GM21576 (cell line): ENCODE data around the gene COMMD2.

ENCODE experiments used
- ATAC-seq: cut with Tn5 transposase; IDR thresholded peaks from one replicate; pipeline ENCODE4 v1.9.1; 2021; ENCODE audit warnings: mild to moderate bottlenecking, moderate library complexity; ENCODE audit not compliant: unreplicated experiment

COMMD2 gene

GRCh38 chr3:149752051-149752787, at the start of gene COMMD2:
Gene COMMD2 (minus strand): TSS chr3:149752489. CDS start chr3:149752444, 45 bp downstream.
- ATAC-seq, result peak; percentile 98

DNA sequence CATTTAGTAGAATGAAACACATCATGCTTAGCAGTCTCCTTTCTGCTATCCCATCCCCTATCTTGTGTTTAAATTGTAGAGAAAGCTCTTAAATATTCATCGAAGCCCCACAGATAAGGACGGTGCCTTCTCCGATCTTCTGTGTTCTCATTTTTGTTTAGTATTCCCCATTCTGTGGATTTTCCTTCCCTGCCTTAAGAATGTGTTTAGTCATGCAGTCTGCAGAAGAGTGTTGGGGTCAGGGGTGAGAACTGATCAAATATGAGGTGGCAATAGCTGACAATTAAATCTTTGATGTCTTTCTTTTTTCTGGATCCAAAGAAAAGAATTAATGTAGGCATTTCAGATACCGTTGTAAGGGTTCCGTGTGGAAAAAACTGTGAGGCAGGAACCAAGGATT, 49.4 kb upstream of the COMMD2 start:
- ATAC-seq, result no peak

DNA sequence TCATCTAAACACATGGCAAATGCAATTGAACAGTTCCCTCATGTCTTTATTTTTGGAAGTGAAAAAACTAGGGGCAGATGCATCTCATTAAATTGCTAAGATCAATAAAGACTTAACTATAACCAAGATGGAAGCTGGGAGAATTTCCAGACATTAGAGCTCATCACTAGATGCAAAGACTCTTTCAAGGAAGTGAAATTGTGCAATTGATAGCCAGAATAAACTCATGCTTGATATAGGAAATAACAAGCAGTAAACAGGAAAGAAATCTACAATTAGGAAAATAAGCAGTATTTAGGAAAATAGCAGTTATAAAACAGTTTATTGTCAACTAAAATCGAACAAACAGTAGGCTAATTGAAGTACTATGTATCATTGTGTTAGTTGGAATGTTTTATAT, 48.9 kb upstream of the COMMD2 start:
- ATAC-seq, result no peak

DNA sequence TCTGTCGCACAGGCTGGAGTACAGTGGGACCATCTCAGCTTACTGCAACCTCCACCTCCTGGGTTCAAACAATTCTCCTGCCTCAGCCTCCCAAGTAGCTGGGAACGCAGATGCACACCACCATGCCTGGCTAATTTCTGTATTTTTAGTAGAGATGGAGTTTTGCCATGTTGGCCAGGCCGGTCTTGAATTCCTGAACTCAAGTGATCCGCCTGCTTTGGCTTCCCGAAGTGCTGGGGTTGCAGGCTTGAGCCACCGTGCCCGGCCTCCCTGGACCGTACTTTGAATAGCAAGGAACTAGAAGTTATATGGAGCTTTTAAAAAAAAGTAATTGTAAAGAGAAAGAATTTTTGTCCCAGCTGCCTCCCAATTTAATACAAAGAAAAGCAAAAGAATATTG, 48.4 kb upstream of the COMMD2 start:
- no peak for ATAC-seq

DNA sequence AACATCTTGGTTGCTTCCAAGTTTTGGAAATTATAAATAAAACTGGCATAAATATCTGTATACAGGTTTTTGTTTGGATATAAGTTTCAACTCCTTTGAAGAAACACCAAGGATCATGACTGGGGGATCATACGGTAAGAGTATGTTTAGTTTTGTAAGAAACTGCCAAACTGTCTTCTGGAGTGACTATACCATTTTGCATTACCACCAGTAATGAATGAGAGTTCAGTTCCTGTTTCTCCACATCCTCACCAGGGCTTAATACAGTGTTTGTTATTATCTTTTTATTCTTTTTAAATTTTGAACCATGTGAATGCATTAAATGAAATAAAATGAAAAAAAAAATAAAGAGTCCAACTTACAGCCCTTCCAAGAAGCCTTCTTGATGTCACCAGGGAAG, 43.7 kb upstream of the COMMD2 start:
- no peak for ATAC-seq

- ATAC-seq, result no peak
These were observed 40.4 kb upstream of the COMMD2 start, which contains the start of gene ANKUB1 for GRCh38 chr3:149792452-149793270. Gene ANKUB1 (minus strand): TSS chr3:149792554. CDS start chr3:149792366, 188 bp downstream.

DNA sequence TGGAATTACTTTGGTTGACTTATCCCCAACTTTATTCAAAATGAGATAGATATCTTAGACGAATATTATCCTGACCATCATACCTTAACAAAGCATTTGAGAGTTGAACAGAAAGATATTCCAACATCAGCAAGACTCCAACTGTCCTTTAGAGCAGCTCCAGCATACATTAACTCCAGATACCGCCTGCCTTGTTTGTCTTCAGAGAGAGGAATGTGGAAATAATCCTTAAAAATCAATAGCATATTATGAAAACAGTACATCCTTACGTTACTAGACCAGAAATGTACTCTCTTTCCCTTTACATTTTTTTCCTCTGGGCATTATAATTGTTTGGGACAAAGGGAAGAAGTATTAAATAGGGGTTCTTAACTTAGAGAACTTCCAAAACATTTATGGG, 38.4 kb upstream of the COMMD2 start:
- no peak for ATAC-seq

GRCh38 chr3:149790268-149790667, 38.0 kb upstream of the COMMD2 start:
- ATAC-seq, result no peak

DNA sequence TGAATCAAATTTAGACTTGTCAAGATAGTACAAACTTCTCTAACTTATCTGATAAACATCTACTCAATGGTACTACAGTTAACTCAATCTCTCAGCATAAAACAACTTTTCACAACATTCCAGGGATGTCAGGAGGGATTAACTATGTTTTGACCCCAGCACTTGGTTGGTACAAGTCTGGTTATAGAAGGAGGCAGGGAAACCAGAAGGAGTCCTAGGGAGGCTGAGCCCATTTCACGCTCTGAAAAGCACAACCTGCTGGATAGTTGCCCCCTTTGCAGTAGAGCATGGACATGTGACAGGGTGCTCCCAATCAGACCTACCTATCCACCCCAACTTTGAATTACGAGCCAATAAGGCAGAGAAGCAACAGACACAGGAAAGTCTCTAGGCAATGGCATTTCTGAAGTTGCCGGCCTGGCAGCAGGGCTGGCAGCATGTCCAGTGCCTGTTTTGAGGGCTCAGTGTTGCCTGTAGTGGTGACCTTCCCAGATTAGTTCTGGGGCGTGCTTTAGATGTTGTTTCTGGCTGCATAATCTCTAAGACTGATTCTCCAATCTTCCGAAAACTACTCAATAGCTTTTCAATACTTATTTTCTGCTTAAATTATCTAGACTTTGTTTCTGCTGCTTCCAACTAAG, 31.9 kb upstream of the COMMD2 start:
- ATAC-seq, result no peak

DNA sequence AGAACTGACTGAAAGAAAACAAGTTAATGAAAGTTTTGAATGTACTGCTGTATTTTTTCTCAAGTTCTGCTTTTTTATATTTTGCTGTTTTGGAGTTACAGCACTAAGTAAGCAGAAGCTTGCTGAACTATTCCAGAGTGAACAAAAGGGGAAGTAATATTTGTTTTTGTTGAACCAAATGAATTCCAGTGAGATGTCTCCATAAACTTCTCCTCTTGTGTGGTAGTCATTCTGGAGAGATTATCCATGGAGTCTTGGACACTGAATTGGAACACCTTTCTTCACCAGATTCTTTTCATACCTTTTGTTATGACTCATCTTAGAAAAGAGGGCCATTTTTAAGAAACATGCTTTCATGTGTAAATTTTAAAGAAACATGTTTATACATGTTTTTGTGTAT, 31.3 kb upstream of the COMMD2 start:
- no peak for ATAC-seq

DNA sequence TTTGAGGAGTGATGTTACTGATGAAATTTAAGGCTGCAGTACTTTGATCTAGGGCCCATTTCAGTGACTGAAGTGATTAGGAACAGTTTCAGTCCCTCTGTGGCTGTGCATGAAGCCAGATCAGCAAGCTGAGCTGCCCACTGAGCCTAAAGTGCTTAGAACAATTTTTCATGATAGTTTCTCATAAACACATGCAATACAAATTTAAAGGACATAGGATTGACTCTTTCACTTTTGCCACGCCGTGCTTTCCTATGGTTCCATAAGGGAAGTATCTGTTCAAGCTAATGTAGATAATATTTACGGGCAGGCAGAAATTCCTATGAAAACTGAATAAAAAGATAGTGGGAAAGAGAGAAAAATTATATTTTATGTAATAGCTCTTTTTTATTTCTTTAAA, 29.5 kb upstream of the COMMD2 start:
- no peak for ATAC-seq

DNA sequence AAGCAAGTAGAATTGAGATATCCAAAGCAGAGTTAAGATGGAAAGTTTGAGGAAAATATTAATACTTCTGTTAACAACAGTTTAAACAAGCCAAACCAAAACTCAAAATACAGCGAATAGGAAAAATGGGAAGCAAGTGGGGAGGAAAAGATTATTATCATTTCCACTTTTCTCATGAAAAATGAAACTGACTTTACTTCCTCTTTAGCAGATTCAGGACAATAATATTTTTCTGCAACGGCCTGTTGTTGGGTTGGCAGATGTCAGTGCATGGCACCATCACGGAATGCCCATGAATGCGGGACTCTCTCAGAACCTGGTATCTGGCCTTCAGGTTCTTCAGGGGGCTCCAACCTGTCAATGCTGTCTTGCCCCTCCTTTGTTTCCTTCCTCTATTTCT, 28.9 kb upstream of the COMMD2 start:
- no peak for ATAC-seq

GRCh38 chr3:149777414-149778214, 25.3 kb upstream of the COMMD2 start:
- no peak for ATAC-seq

- ATAC-seq, result no peak
These were observed 23.9 kb upstream of the COMMD2 start for GRCh38 chr3:149776170-149776569.

DNA sequence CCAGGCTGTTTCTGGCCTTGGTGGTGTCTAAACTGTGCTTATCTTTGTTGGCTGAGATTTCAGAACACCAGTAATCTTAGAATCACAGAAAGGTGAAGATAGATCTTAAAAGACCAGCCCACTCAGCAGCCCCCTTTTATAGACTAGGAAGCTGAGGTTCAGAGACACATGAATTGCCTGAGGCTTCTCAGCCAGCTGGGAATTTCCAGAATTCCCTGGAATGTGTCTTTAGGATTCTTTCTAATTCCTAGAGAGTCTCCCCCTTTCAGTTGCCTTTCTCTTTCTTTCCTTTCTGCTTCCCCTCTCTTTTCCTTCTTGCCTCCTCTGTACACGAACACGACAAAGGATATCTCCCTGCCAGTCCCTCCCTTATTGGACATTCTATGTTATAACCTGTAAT, 20.6 kb upstream of the COMMD2 start:
- no peak for ATAC-seq

- no peak for ATAC-seq
These were observed 19.5 kb upstream of the COMMD2 start for GRCh38 chr3:149771652-149772271.

DNA sequence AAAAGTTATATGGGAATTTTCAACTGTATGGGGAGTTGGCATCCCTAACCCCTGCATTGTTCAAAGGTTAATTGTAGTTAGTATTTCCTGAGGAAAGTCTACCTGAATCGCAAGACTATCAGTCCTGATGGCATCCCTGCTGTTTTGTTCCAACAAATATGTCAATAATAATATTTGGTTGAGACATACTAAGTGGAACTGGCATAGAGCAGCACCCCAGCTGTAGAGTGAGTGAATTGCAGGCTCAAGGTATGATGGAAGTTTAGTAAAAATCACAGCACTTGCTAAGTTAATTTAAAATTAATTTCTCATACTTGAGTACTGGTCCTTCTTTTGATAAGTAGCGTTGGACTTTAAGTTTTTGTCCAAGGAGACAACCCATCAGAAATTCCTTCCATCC, 18.0 kb upstream of the COMMD2 start:
- no peak for ATAC-seq

GRCh38 chr3:149768704-149769103, 16.4 kb upstream of the COMMD2 start:
- ATAC-seq, result no peak

DNA sequence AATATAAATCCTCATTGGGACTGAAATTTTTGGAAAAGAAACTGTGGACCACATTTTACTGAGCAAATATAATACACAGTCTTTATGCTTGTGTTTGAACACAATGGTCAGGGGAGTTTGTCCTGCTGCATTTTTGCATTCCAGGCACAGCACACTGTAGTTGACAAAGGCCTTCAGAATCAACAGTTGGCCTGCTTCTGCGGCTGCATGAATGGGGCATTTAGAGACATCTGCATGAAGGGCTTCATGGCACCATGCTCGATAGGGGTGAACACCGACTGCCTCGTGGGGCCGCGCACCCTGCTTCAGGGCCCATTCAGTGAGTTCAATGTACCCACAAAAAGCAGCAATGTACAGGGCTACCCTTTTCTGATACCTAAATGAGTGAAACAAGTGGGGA, 15.4 kb upstream of the COMMD2 start:
- no peak for ATAC-seq

GRCh38 chr3:149765762-149766334, 13.6 kb upstream of the COMMD2 start:
- ATAC-seq, result no peak
